OCI-LY1 (cell line): ENCODE data around the gene ACVR2A.

Experiments
- H2AFZ ChIP-seq: fragments of 200-600 bp; sonication (generic), shearing (Covaris generic); 2 replicates; pipeline ENCODE4 v1.6.0; 2014; ENCODE audit warnings: antibody characterized with exemption, mild to moderate bottlenecking, low read length
- H3F3A ChIP-seq: fragments of 200-600 bp; sonication (generic), shearing (Covaris generic); 2 replicates; pipeline ENCODE4 v1.6.0; 2014; ENCODE audit warnings: mild to moderate bottlenecking, antibody characterized with exemption, low read length, moderate library complexity; ENCODE audit not compliant: insufficient read depth
- H3K27ac ChIP-seq: fragments of 200-600 bp; sonication (generic); 2 replicates; pipeline ENCODE4 v1.5.1; 2014; ENCODE audit warnings: low read length, mixed run types, mild to moderate bottlenecking, low read depth; ENCODE audit not compliant: poor library complexity, severe bottlenecking
- H3K27me3 ChIP-seq: fragments of 200-600 bp; sonication (generic); 2 replicates; pipeline ENCODE4 v1.6.0; 2014; ENCODE audit warnings: antibody characterized with exemption, mild to moderate bottlenecking, low read length, moderate library complexity; ENCODE audit not compliant: insufficient read depth
- H3K36me3 ChIP-seq: fragments of 200-600 bp; sonication (generic); 2 replicates; pipeline ENCODE4 v1.6.1; 2014; ENCODE audit warnings: mild to moderate bottlenecking, antibody characterized with exemption, low read length, moderate library complexity, mixed read lengths; ENCODE audit not compliant: insufficient read depth
- H3K4me1 ChIP-seq: fragments of 200-600 bp; sonication (generic); 2 replicates; pipeline ENCODE4 v1.5.1; 2014; ENCODE audit warnings: mild to moderate bottlenecking, low read length, moderate library complexity; ENCODE audit not compliant: insufficient read depth, severe bottlenecking
- H3K4me2 ChIP-seq: fragments of 200-600 bp; sonication (generic), shearing (Covaris generic); 2 replicates; pipeline ENCODE4 v1.6.1; 2014; ENCODE audit warnings: low read length
- H3K4me3 ChIP-seq: fragments of 200-600 bp; sonication (generic); 2 replicates; pipeline ENCODE4 v1.5.1; 2014; ENCODE audit warnings: low read length, low read depth, mild to moderate bottlenecking, mixed read lengths; ENCODE audit not compliant: poor library complexity, severe bottlenecking
- H3K79me2 ChIP-seq: fragments of 200-600 bp; shearing (Covaris generic); 2 replicates; pipeline ENCODE4 v1.6.1; 2016; ENCODE audit warnings: mixed run types, low read length, mixed read lengths; ENCODE audit not compliant: insufficient read depth
- H3K9ac ChIP-seq: fragments of 200-600 bp; sonication (generic), shearing (Covaris generic); 2 replicates; pipeline ENCODE4 v1.6.1; 2014; ENCODE audit warnings: mild to moderate bottlenecking, low read length, mixed read lengths
- H3K9me2 ChIP-seq: fragments of 200-600 bp; sonication (generic), shearing (Covaris generic); 2 replicates; pipeline ENCODE4 v1.6.1; 2014; ENCODE audit warnings: low read depth, mild to moderate bottlenecking, low read length, mixed read lengths
- H3K9me3 ChIP-seq: fragments of 200-600 bp; shearing (Covaris generic); 2 replicates; pipeline ENCODE4 v1.6.1; 2014; ENCODE audit warnings: low read length, mixed read lengths
- H4K20me1 ChIP-seq: fragments of 200-600 bp; sonication (generic), shearing (Covaris generic); 2 replicates; pipeline ENCODE4 v1.6.0; 2016; ENCODE audit warnings: mild to moderate bottlenecking, low read length; ENCODE audit not compliant: insufficient read depth
- EZH2 ChIP-seq: fragments of 200-600 bp; sonication (generic), shearing (Covaris generic); IDR thresholded peaks from 2 replicates; pipeline ENCODE4 v1.8.0; 2017; ENCODE audit warnings: borderline replicate concordance, mixed run types, mild to moderate bottlenecking, antibody characterized with exemption, low read length, moderate library complexity, mixed read lengths
- TF ChIP-seq, protein P1 (sequence below): fragments of 200-600 bp; sonication (generic), shearing (Covaris generic); IDR thresholded peaks from 2 replicates; pipeline ENCODE4 v1.5.1; 2017; ENCODE audit warnings: mild to moderate bottlenecking, antibody characterized with exemption, low read length, moderate library complexity, mixed read lengths

ACVR2A gene

DNA sequence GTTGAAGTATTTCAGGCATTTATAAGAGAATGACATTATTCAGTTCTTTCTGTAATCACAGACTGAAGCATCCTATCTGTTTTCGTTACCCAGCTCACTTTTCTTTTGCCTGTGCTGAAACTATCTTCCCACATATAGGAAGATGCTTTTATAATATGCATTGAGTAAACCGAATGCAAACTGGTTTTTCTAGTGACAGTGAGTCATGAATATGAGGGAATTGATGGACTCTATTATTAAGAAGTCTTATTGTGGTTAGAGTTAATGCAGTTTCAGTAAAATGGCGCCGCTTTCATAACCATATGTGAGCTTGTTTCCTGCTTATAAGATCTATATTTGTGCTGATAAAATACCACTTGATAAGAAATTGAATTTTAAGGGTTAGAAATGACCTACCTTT, 59.2 kb downstream of the ACVR2A start:
- Histone ChIP-seq H3K27me3 (no peaks in the 10 kb centered on the region), H3K9ac (no peak overlapping the region), H3K4me2 (no peak overlapping the region), H3K4me1 (no peaks in the 10 kb centered on the region), H2AFZ (no peak overlapping the region), H3K9me3 (no peaks in the 10 kb centered on the region), H3K79me2 (no peaks in the 10 kb centered on the region), H4K20me1 (no peaks in the 10 kb centered on the region), H3K36me3 (no peaks in the 10 kb centered on the region), H3K9me2 (no peaks in the 10 kb centered on the region), H3K27ac (no peak overlapping the region), H3F3A (no peaks in the 10 kb centered on the region), H3K4me3 (no peak overlapping the region)
- TF ChIP-seq, protein P1, sequence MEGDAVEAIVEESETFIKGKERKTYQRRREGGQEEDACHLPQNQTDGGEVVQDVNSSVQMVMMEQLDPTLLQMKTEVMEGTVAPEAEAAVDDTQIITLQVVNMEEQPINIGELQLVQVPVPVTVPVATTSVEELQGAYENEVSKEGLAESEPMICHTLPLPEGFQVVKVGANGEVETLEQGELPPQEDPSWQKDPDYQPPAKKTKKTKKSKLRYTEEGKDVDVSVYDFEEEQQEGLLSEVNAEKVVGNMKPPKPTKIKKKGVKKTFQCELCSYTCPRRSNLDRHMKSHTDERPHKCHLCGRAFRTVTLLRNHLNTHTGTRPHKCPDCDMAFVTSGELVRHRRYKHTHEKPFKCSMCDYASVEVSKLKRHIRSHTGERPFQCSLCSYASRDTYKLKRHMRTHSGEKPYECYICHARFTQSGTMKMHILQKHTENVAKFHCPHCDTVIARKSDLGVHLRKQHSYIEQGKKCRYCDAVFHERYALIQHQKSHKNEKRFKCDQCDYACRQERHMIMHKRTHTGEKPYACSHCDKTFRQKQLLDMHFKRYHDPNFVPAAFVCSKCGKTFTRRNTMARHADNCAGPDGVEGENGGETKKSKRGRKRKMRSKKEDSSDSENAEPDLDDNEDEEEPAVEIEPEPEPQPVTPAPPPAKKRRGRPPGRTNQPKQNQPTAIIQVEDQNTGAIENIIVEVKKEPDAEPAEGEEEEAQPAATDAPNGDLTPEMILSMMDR, result no peak
- no peak for TF ChIP-seq EZH2

DNA sequence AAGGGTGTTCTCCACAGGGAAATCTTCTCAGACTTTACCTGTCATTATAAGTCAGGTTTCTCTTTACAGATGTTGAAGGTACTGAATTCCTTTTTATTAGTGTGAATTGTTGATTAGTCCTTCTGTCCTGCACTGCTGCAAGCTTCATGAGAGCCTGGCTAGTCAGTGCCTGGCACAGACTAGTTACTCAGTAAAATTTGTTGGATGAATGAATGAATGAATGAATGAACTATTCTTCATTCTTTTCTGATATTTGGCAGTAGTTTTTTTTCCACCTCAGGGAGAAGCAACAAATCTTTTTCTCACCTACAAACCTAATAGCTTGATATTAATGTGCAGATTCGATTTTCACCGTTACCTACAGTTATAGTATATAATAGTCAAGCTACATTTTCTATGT, 64.3 kb downstream of the ACVR2A start:
- Histone ChIP-seq H2AFZ (no peak overlapping the region), H3K36me3 (no peaks in the 10 kb centered on the region), H4K20me1 (no peaks in the 10 kb centered on the region), H3K9ac (no peak overlapping the region), H3F3A (no peaks in the 10 kb centered on the region), H3K27ac (no peak overlapping the region), H3K9me3 (no peaks in the 10 kb centered on the region), H3K4me3 (no peak overlapping the region), H3K4me2 (no peak overlapping the region), H3K79me2 (no peaks in the 10 kb centered on the region), H3K27me3 (no peaks in the 10 kb centered on the region), H3K9me2 (no peaks in the 10 kb centered on the region), H3K4me1 (no peaks in the 10 kb centered on the region)
- TF ChIP-seq EZH2, result no peak
- TF ChIP-seq, protein P1, result no peak

DNA sequence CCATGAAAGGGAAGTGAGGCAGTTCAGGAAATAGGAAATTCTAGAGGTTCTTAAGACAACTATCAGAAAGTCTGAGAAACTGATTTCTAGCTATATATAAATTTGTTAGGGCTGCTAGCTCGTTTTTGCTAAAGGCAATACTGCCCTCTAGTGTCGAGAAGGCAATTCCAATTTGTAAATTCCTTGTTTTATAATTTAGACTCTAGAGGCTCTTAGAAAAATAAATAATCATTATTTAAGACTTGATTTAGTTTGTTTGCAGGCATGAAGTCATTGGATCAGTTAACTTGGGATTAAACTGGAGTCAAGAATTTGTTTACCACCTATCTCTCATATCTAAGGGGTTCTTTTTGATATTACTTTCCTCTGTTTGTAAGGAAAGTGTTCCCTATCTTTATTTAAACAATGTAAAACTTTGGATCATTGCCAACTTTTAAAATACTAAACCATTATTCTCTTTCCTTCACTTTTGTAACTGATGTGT, 66.2 kb downstream of the ACVR2A start:
- Histone ChIP-seq H3K27me3 (no peaks in the 10 kb centered on the region), H3K79me2 (no peaks in the 10 kb centered on the region), H3K9ac (no peak overlapping the region), H3K4me2 (no peak overlapping the region), H3F3A (no peaks in the 10 kb centered on the region), H2AFZ (no peak overlapping the region), H4K20me1 (no peaks in the 10 kb centered on the region), H3K4me3 (no peak overlapping the region), H3K9me2 (no peaks in the 10 kb centered on the region), H3K9me3 (no peaks in the 10 kb centered on the region), H3K36me3 (no peaks in the 10 kb centered on the region), H3K27ac (no peak overlapping the region), H3K4me1 (no peaks in the 10 kb centered on the region)
- TF ChIP-seq, protein P1, result peak; percentile 75
- no peak for TF ChIP-seq EZH2
